Right atrium auricular region (tissue), 2 donors: ENCODE results near the gene CRAT. TPM values are rescaled to one million over a fixed set of nuclear protein-coding genes. Genes with fewer than 3 reads are reported as not detected.
A peak's percentile ranks its signal among the peaks of the same experiment; 100 is the strongest.

Experiments
- DNase-seq: peaks from one replicate; pipeline ENCODE4 v3.0.0-alpha.2; 2019; ENCODE audit warnings: low spot score
- H3K27ac ChIP-seq, 2 donors: fragments of 200-600 bp; sonication (generic); 1 replicate in 1 of 2; 2 replicates in 1 of 2; pipeline ENCODE4 v1.5.1; 2016 to 2019
- H3K27me3 ChIP-seq, 2 donors: fragments of 200-600 bp; sonication (generic); one replicate each; pipeline versions ENCODE4 v1.5.1 to v1.6.0; 2017 to 2019
- H3K36me3 ChIP-seq: fragments of 200-600 bp; sonication (generic); one replicate; pipeline ENCODE4 v1.5.1; 2016
- H3K4me1 ChIP-seq, 2 donors: fragments of 200-600 bp; sonication (generic); one replicate each; pipeline versions ENCODE4 v1.5.1 to v1.6.0; 2017 to 2019
- H3K4me3 ChIP-seq, 2 donors: fragments of 200-600 bp; sonication (generic); 1 replicate in 1 of 2; 2 replicates in 1 of 2; pipeline ENCODE4 v1.5.1; 2017 to 2019; ENCODE audit warnings: mild to moderate bottlenecking in 1 of 2, moderate library complexity in 1 of 2
- H3K9me3 ChIP-seq, 2 donors: fragments of 200-600 bp; sonication (generic); one replicate each; pipeline ENCODE4 v1.5.1; 2019
- total RNA-seq, 2 donors: library from RNA; depleted of rRNA; stranded (reverse); fragments of >200 nt; gene quantifications; one replicate each; pipeline ENCODE4 v1.1.0, GENCODE V29; 2016
- TF ChIP-seq, protein P1 (sequence below), 2 donors: fragments of 200-600 bp; sonication (generic); IDR thresholded peaks; one replicate each; pipeline ENCODE4 v1.5.1; 2019; ENCODE audit warnings: antibody characterized with exemption in 2 of 2

The CRAT gene
- total RNA-seq, 2 donors from 2014 or later: 73.0 to 75.0 TPM

DNA sequence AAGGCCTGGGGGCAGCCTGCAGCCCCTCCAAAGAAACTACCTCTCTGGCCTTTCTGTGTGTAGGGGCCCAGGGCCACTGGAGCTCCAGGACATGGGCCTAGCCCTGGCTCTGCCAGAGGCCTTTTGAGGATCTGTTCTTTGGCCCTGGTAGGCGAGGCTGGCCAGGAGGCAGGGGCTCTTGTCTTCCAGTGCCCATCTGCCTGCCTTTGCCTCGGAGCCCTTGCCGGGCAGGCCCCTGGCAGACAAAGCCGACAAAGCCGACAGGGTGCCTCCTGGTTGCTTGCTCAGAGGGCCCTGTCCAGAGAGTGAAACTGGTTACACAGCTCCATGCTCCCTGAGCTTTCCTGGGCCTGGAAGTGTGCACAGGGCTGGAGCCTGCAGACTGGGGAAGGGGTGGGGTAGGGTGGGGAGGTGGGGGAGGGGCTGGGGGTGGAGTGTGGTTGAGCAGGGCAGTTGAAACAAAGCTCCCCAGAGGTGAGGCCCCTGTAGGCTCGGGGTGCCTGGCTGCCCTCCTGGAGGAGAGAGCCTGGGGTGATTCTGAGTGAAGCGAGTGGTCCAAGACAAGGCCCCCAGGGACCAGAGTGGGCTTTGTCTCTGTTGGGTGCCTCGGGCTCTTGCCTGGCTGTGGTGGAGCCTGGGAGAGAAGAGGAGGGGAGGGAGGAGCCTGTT is 29.9 kb upstream of the CRAT start:
- peak; percentile 68 for DNase-seq
- no peaks in the 10 kb centered on the region for H3K27me3 ChIP-seq
- H3K9me3 ChIP-seq: no peaks in the 10 kb centered on the region
- TF ChIP-seq, protein P1, sequence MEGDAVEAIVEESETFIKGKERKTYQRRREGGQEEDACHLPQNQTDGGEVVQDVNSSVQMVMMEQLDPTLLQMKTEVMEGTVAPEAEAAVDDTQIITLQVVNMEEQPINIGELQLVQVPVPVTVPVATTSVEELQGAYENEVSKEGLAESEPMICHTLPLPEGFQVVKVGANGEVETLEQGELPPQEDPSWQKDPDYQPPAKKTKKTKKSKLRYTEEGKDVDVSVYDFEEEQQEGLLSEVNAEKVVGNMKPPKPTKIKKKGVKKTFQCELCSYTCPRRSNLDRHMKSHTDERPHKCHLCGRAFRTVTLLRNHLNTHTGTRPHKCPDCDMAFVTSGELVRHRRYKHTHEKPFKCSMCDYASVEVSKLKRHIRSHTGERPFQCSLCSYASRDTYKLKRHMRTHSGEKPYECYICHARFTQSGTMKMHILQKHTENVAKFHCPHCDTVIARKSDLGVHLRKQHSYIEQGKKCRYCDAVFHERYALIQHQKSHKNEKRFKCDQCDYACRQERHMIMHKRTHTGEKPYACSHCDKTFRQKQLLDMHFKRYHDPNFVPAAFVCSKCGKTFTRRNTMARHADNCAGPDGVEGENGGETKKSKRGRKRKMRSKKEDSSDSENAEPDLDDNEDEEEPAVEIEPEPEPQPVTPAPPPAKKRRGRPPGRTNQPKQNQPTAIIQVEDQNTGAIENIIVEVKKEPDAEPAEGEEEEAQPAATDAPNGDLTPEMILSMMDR (IDR thresholded peaks at IDR 0.05): no peak
- peaks cover 0 to 80% of the 10 kb centered on the region in 2 donors for H3K4me1 ChIP-seq
- peaks cover 5% of the 10 kb centered on the region for H3K36me3 ChIP-seq
- H3K4me3 ChIP-seq: peak overlapping the region; percentile 46 to 51
- H3K27ac ChIP-seq: peak overlapping the region; percentile 99 to 100

DNA sequence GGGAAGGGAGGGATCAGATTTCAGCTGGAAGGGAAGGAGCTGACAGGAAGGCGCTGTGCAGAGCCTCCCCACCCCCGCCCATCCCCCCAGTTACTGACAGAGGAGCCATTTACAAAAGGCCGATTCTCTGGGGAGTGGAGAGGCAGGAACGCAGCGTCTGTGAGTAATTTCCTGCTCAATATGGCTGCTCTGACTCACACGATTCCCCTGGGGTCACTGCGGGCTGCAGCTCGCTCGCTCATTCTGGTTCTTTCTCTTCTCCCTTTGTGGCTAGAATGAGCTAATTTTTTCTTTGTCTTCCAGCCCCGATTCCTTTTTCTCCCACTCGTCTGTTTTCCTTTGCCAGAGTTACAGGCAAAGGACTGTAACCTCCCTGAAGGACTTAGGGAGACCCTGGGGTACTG is 29.4 kb upstream of the CRAT start:
- no peaks in the 10 kb centered on the region for H3K27me3 ChIP-seq
- peak; percentile 98 for DNase-seq
- peaks cover 0 to 74% of the 10 kb centered on the region in 2 donors for H3K4me1 ChIP-seq
- H3K9me3 ChIP-seq: no peaks in the 10 kb centered on the region
- peaks cover 5% of the 10 kb centered on the region for H3K36me3 ChIP-seq
- peak overlapping the region; percentile 46 to 51 for H3K4me3 ChIP-seq
- TF ChIP-seq, protein P1 (IDR thresholded peaks at IDR 0.05): no peak
- H3K27ac ChIP-seq: peak overlapping the region; percentile 99 to 100

GRCh38 chr9:129139233-129139992 is 28.8 kb upstream of the CRAT start:
- Histone ChIP-seq H3K27me3 (no peaks in the 10 kb centered on the region), H3K36me3 (peaks cover 5% of the 10 kb centered on the region), H3K4me1 (peaks cover 0 to 68% of the 10 kb centered on the region in 2 donors), H3K27ac (peak overlapping the region; percentile 99 to 100), H3K9me3 (no peaks in the 10 kb centered on the region), H3K4me3 (peak overlapping the region; percentile 17 to 51)
- peak; percentile 90 for DNase-seq
- TF ChIP-seq, protein P1 (IDR thresholded peaks at IDR 0.05): peak; percentile 67 to 94

DNA sequence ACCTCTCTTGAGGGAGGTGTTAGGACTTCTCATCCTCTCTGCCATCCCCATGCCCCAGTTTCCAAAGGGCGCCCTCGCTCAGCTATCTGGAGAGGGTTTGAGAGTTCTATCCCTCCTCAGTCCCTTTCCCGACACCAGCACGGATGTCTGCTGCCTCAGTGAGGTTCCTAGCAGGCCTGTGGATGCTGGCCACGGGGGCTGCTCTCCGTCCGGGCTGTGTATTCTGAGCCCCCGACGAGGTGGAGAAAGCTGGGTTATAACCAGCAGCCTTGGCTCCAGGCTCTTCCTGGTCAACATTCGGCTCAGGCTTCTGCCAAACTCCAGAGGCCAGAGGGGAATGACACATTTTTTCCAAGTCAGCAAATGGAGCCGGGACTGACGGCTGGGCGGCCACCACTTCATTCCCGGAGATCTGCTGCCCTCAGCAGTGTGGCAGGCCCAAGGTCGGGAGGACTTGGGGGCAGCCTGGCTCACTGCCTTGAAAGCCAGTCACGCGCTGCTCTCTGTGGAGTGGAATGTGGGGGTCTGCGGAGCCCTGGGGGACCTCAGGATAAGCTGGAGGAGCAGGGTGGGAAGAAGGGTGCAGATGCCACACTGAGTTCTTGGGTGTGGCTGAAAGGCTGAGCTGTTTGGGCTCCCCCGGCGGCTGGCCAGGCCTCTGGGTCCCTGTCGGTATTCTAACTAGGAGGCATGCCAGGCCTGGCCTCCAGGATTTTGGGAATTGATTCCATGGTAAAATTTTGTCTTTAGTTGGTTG is 28.1 kb upstream of the CRAT start:
- Histone ChIP-seq H3K4me1 (peaks cover 0 to 61% of the 10 kb centered on the region in 2 donors), H3K27me3 (no peaks in the 10 kb centered on the region), H3K9me3 (no peaks in the 10 kb centered on the region), H3K4me3 (peak overlapping the region in 1 of 2 donors; percentile 51), H3K36me3 (peaks cover 8% of the 10 kb centered on the region), H3K27ac (peak overlapping the region; percentile 99 to 100)
- peak; percentile 92 for DNase-seq
- TF ChIP-seq, protein P1 (IDR thresholded peaks at IDR 0.05): no peak

DNA sequence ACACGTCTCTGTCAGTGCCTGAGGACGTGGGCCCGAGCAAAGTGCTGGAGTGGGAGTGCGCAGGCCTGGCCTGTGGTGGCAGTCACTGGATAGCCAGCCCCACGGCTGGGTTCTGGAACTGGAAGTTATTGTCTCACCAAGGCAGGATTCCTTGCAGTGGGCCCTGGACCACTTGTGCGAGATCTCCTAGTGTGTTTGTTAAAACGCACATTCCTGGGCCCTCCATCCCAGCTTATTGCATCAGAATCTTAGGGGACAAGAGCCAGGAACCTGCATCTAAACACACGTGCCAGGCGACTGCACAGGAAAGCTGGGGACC is 27.5 kb upstream of the CRAT start:
- TF ChIP-seq, protein P1 (IDR thresholded peaks at IDR 0.05): no peak
- Histone ChIP-seq H3K4me1 (peaks cover 0 to 55% of the 10 kb centered on the region in 2 donors), H3K4me3 (no peak overlapping the region)

More for the DNA sequence above, 27.5 kb upstream of the CRAT start:
- Histone ChIP-seq H3K27ac (peak overlapping the region; percentile 99 to 100), H3K36me3 (peaks cover 13% of the 10 kb centered on the region), H3K9me3 (no peaks in the 10 kb centered on the region), H3K27me3 (no peaks in the 10 kb centered on the region)
- peak; percentile 72 for DNase-seq
